ENCODE results near the gene GCGR.

DNA sequence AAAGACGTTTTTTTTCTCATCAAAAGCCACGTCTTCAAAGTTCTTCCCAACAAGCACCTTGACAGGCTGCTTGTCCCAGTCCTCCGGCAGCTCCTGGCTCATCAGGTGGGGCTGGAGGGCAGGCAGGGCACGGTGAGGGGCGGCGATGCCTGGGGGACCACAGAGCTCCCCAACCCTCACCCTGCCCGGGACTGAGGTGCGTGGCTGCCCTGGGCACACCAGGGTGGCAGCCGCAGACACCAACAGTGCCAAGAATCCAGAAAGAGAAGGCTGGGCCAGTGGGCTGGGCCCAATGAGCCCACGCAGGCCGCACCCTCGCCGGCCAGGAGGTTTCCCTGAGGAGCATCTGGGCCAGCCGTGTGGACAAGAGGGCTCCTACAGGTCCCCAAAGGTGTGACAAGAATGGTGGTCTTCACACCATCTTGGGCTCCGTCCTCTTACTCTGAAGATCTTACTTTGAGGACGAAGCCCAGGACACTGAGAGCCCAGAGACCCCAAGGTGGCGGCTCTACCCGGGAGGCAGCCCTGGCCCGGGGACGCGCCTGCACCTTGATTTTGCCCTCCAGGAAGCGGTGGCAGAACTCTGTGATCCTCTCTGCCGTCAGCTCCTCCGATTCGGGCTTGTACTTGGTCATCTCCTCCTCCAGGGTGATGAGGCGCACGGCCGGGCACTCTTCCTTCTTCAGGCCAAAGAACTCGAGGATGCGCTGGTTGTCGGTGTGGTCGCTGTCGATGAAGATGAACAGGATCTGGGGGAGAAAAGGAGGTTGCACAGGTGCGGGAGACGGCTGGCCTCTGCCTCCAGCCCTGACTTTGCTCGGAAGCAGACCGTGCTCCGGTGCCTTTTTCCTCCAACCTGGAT, 42.2 kb downstream of the GCGR start:
- no peak for TF ChIP-seq CTCF (tag by site-specific recombination; IDR thresholded peaks at IDR 0.05)
- TF ChIP-seq MZF1 (tag by site-specific recombination; IDR thresholded peaks at IDR 0.05; ENCODE audit: borderline replicate concordance): no peak
- TF ChIP-seq ZNF10 (tag by site-specific recombination; IDR thresholded peaks at IDR 0.05): no peak
- no peak for TF ChIP-seq ZNF510 (tag by site-specific recombination; IDR thresholded peaks at IDR 0.05; ENCODE audit: insufficient replicate concordance)
- no peak for TF ChIP-seq ZNF76 (tag by site-specific recombination; IDR thresholded peaks at IDR 0.05; ENCODE audit: borderline replicate concordance, low read depth)
- TF ChIP-seq, protein P1, sequence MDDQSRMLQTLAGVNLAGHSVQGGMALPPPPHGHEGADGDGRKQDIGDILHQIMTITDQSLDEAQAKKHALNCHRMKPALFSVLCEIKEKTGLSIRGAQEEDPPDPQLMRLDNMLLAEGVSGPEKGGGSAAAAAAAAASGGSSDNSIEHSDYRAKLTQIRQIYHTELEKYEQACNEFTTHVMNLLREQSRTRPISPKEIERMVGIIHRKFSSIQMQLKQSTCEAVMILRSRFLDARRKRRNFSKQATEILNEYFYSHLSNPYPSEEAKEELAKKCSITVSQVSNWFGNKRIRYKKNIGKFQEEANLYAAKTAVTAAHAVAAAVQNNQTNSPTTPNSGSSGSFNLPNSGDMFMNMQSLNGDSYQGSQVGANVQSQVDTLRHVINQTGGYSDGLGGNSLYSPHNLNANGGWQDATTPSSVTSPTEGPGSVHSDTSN (CRISPR knock-in tag; IDR thresholded peaks at IDR 0.05): no peak
- no peak for TF ChIP-seq ZNF23 (tag by site-specific recombination; IDR thresholded peaks at IDR 0.05; ENCODE audit: borderline replicate concordance)
- no peak for TF ChIP-seq ZNF707 (tag by site-specific recombination; IDR thresholded peaks at IDR 0.05)
- no peak for TF ChIP-seq TRIM28 (IDR thresholded peaks at IDR 0.05; ENCODE audit: borderline replicate concordance, low read length)
- no peak for TF ChIP-seq ZFP37 (tag by site-specific recombination; IDR thresholded peaks at IDR 0.05)
